ENCODE results near the gene USP12.
"Not testable (repeated sequence)": the region's sequence is repeated elsewhere in the genome, so short reads cannot be mapped to it uniquely, and the experiment has no call there.

DNA sequence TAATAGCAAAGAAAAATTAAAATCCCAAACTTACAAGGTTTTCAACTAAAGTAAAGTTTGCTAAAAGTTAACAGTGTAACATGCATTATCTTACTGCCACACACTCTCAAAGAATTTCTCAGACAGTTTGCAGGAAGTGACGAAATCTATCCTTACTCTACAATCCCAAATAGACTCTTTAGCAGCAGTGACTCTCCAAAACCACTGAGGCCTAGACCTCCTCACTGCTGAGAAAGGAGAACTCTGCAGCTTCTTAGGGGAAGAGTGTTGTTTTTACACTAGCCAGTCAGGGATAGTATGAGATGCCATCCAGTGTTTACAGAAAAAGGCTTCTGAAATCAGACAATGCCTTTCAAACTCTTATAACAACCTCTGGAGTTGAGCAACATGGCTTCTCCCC is 47.2 kb upstream of the USP12 start:
- TF ChIP-seq POLR2A, EP300 (IDR thresholded peaks at IDR 0.05): not testable (repeated sequence)
- TF ChIP-seq, protein P1, sequence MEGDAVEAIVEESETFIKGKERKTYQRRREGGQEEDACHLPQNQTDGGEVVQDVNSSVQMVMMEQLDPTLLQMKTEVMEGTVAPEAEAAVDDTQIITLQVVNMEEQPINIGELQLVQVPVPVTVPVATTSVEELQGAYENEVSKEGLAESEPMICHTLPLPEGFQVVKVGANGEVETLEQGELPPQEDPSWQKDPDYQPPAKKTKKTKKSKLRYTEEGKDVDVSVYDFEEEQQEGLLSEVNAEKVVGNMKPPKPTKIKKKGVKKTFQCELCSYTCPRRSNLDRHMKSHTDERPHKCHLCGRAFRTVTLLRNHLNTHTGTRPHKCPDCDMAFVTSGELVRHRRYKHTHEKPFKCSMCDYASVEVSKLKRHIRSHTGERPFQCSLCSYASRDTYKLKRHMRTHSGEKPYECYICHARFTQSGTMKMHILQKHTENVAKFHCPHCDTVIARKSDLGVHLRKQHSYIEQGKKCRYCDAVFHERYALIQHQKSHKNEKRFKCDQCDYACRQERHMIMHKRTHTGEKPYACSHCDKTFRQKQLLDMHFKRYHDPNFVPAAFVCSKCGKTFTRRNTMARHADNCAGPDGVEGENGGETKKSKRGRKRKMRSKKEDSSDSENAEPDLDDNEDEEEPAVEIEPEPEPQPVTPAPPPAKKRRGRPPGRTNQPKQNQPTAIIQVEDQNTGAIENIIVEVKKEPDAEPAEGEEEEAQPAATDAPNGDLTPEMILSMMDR (IDR thresholded peaks at IDR 0.05): not testable (repeated sequence)

Measured in ovary (tissue), 3 donors.